ENCODE measurements around the gene LGALS4. TPM values are rescaled to one million over a fixed set of nuclear protein-coding genes. Genes with fewer than 3 reads are reported as not detected.

The LGALS4 gene
- total and polyA plus RNA-seq, 9 of the 15 experiments (the other 6 are each of a cell fraction or from before 2014, with no cell fraction given): 0.08 to 1.1 (median 0.30) TPM; not detected in 3

- peak overlapping the region; percentile 94 for H3K27ac ChIP-seq (ENCODE audit: extremely low read depth, low read depth, low read length)
- H3K4me2 ChIP-seq (ENCODE audit: insufficient read depth, low read length): peak overlapping the region; percentile 89
- CTCF ChIA-PET (ENCODE audit: low intra/inter-chr PET ratio): interaction anchor here (1.0 kb wide), 1 partner anchor 79 kb away, joined by 3 read pairs; the partner anchor contains the start of genes MRPS12 and SARS2
- no peaks in the 10 kb centered on the region for H3K27me3 ChIP-seq (ENCODE audit: control insufficient read depth in 2 of 2, insufficient read depth in 2 of 2, low read length in 2 of 2)
- peak in 2 of 4 experiments; percentile 60 to 80 for DNase-seq (ENCODE audit: extremely low read depth in 1 of 4, low spot score in 3 of 4)
- POLR2A ChIA-PET: interaction anchor here (0.7 to 6.0 kb wide), 6 partner anchors 9 to 338 kb away, joined by 3 to 58 read pairs (median 4); partner anchors contain the start of gene ECH1
- H3K4me3 ChIP-seq: peak overlapping the region; percentile 80
- ATAC-seq: peak; percentile 1
- peaks cover 47% of the 10 kb centered on the region for H3K79me2 ChIP-seq (ENCODE audit: control insufficient read depth, insufficient read depth, low read length)
- H3K4me1 ChIP-seq (replicated peaks in 1 of 2; ENCODE audit: control insufficient read depth in 2 of 2, insufficient read depth in 2 of 2, low read length in 2 of 2): peaks cover 16 to 46% of the 10 kb centered on the region in 2 experiments; a peak in 4 of 5 replicates
- intact Hi-C loops (cut with micrococcal nuclease): loop anchor here (1.0 to 2.0 kb wide), 3 partner anchors 32 to 79 kb away; partner anchors contain the start of genes MRPS12 and SARS2
- in situ Hi-C loops (cut with MboI): no loop called here
- WGBS (ENCODE audit: insufficient coverage, low coverage, missing lambda C conversion rate): under 1% methylated on average over 39 of the region's 40 CpGs
- no peaks in the 10 kb centered on the region for H3K9me3 ChIP-seq (replicated peaks; ENCODE audit: control insufficient read depth, insufficient read depth, low read depth, low read length)
- peaks cover 29% of the 10 kb centered on the region for H3K36me3 ChIP-seq (ENCODE audit: control insufficient read depth, insufficient read depth, low read length)
- peak overlapping the region; percentile 76 to 97 for H3K9ac ChIP-seq (ENCODE audit: insufficient read depth in 1 of 2, low read depth in 2 of 2, low read length in 2 of 2)
- BruUV-seq (replicated peaks): TSS peak; percentile 78
- peaks cover 5% of the 10 kb centered on the region for H4K20me1 ChIP-seq (replicated peaks; ENCODE audit: control insufficient read depth, insufficient read depth, low read length)
- no peaks in the 10 kb centered on the region for H3K9me1 ChIP-seq (ENCODE audit: control insufficient read depth, insufficient read depth, low read length)
- no peak for FAIRE-seq
- H2AFZ ChIP-seq (ENCODE audit: low read depth, low read length): peak overlapping the region; percentile 48
- TF ChIP-seq NR3C1 (CRISPR knock-in tag; IDR thresholded peaks at IDR 0.05): no peak
- TF ChIP-seq KAT7 (CRISPR knock-in tag; IDR thresholded peaks at IDR 0.05; ENCODE audit: borderline replicate concordance): 0 out of 2 replicates have a peak, but pooled peaks have one; percentile 43
- no peak for TF ChIP-seq CEBPG (CRISPR knock-in tag; IDR thresholded peaks at IDR 0.05)
- no peak for TF ChIP-seq CEBPG (tag; conservative IDR thresholded peaks at IDR 0.05 in 1 of 2, IDR thresholded peaks at IDR 0.05 in 1 of 2)
- no peak for TF ChIP-seq MTF1 (CRISPR knock-in tag; IDR thresholded peaks at IDR 0.05; ENCODE audit: borderline replicate concordance)
- TF ChIP-seq ZNF512 (tag; IDR thresholded peaks at IDR 0.05): no peak
- TF ChIP-seq SMARCA4 (IDR thresholded peaks at IDR 0.05): 0 out of 2 replicates have a peak, but pooled peaks have one; percentile 50
- 0 out of 2 replicates have a peak, but pooled peaks have one; percentile 42 for TF ChIP-seq ZNF766 (CRISPR knock-in tag; conservative IDR thresholded peaks at IDR 0.05)
- TF ChIP-seq MYBL2 (IDR thresholded peaks at IDR 0.05; ENCODE audit: low read depth): no peak
- TF ChIP-seq MYBL2 (CRISPR knock-in tag; IDR thresholded peaks at IDR 0.05; ENCODE audit: borderline replicate concordance): no peak
- TF ChIP-seq HIVEP1 (CRISPR knock-in tag; IDR thresholded peaks at IDR 0.05): no peak
- no peak for TF ChIP-seq RBM22 (IDR thresholded peaks at IDR 0.05; ENCODE audit: low read depth, low read length, poor library complexity, severe bottlenecking)
- peak; percentile 19 for TF ChIP-seq PRDM10 (IDR thresholded peaks at IDR 0.05; ENCODE audit: partially characterized antibody)
- TF ChIP-seq ETV6 (IDR thresholded peaks at IDR 0.05; ENCODE audit: borderline replicate concordance in 1 of 2, low read depth in 2 of 2, low read length in 1 of 2): no peak
- peak; percentile 17; the same call in 1 of the 2 replicates for TF ChIP-seq ETV6 (CRISPR knock-in tag; IDR thresholded peaks at IDR 0.05; ENCODE audit: borderline replicate concordance)
- TF ChIP-seq ZNF77 (CRISPR knock-in tag; IDR thresholded peaks at IDR 0.05): no peak
- TF ChIP-seq NFE2 (IDR thresholded peaks at IDR 0.05; ENCODE audit: low read depth): peak; percentile 1; the same call in 1 of the 2 replicates
- peak; percentile 46; the same call in 1 of the 2 replicates for TF ChIP-seq CBFA2T3 (IDR thresholded peaks at IDR 0.05)
Measured at GRCh38 chr19:38850976-38851621, 38.4 kb upstream of the LGALS4 start.
